A549 (cell line): ENCODE results near the gene GTPBP1. TPM values are rescaled to one million over a fixed set of nuclear protein-coding genes. Genes with fewer than 3 reads are reported as not detected.

ENCODE experiments used
- ATAC-seq, 2 experiments: fragments of 200-7000 bp in 1 of 2; fragments of >200 bp in 1 of 2; cut with Nextera tagmentation in 1 of 2; cut with Tn5 transposase in 1 of 2; 3 replicates each; pipeline versions ENCODE4 v1.8.0 to v1.9.1; 2018 to 2020; ENCODE audit warnings: mild to moderate bottlenecking in 1 of 2, moderate library complexity in 1 of 2
- CTCF ChIA-PET: fragments of 300-600 bp; sonication (Branson Sonifier 250); formaldehyde crosslinking; extraction: SDS; loops from one replicate; lab custom pipeline; 2021; ENCODE audit warnings: antibody characterized with exemption, inconsistent platforms; lab: Yijun Ruan, JAX
- POLR2A ChIA-PET: fragments of 350-600 bp; formaldehyde crosslinking; extraction: SDS; loops from one replicate; lab custom pipeline; 2021; ENCODE audit warnings: antibody characterized with exemption, inconsistent platforms; lab: Yijun Ruan, JAX
- DNase-seq, 2 experiments: peaks; one replicate each; pipeline versions ENCODE4 v3.0.0 to v3.0.0-alpha.2; 2011 to 2016; ENCODE audit warnings: low read depth in 1 of 2, low spot score in 1 of 2
- FAIRE-seq: peaks from 2 replicates; lab custom pipeline; 2011; peaks lifted over from hg19 to GRCh38; lab: Jason Lieb, UNC
- H3K27ac ChIP-seq, 2 experiments: fragments of >200 bp; sonication (Bioruptor Twin); formaldehyde crosslinking; 3 replicates each; pipeline ENCODE4 v1.5.1; 2016 to 2017
- H3K4me1 ChIP-seq: fragments of >200 bp; sonication (Bioruptor Twin); formaldehyde crosslinking; 3 replicates; pipeline ENCODE4 v1.6.1; 2016
- H3K4me2 ChIP-seq: fragments of >200 bp; sonication (Bioruptor Twin); formaldehyde crosslinking; 3 replicates; pipeline ENCODE4 v1.6.1; 2016
- H3K4me3 ChIP-seq: fragments of >200 bp; sonication (Bioruptor Twin); formaldehyde crosslinking; 3 replicates; pipeline ENCODE4 v1.5.1; 2016
- H3K9me3 ChIP-seq: fragments of >200 bp; sonication (Bioruptor Twin); formaldehyde crosslinking; 3 replicates; pipeline ENCODE4 v1.6.1; 2016
- CEBPB ChIP-seq, 2 experiments: fragments of >200 bp in 1 of 2; sonication (Bioruptor Twin) in 1 of 2; formaldehyde crosslinking in 1 of 2; IDR thresholded peaks; 2 replicates each; pipeline ENCODE4 v1.6.1; 2012 to 2016
- CHD4 ChIP-seq: fragments of 200-600 bp; sonication (generic); IDR thresholded peaks from 2 replicates; pipeline ENCODE4 v1.6.1; 2016; ENCODE audit warnings: antibody characterized with exemption, mild to moderate bottlenecking, borderline replicate concordance
- EHF ChIP-seq: fragments of 250-450 bp; sonication (Bioruptor Pico); IDR thresholded peaks from 2 replicates; pipeline ENCODE4 v1.5.0; 2020; ENCODE audit warnings: mild to moderate bottlenecking
- FOSL2 ChIP-seq, 2 experiments: fragments of 450-650 bp in 1 of 2; fragments of >200 bp in 1 of 2; sonication (Bioruptor Twin) in 1 of 2; formaldehyde crosslinking; IDR thresholded peaks; 2 replicates each; pipeline versions ENCODE4 v1.5.0 to v1.6.1; 2016 to 2020; ENCODE audit warnings: mild to moderate bottlenecking in 1 of 2, moderate library complexity in 1 of 2
- FOXS1 ChIP-seq: fragments of 250-450 bp; sonication (Bioruptor Pico); IDR thresholded peaks from 2 replicates; pipeline ENCODE4 v1.5.0; 2020; ENCODE audit warnings: mild to moderate bottlenecking, moderate library complexity
- GATA3 ChIP-seq: IDR thresholded peaks from 2 replicates; pipeline ENCODE4 v1.6.1; 2012; ENCODE audit warnings: borderline replicate concordance
- HDAC2 ChIP-seq: fragments of 200-600 bp; sonication (generic); IDR thresholded peaks from 2 replicates; pipeline ENCODE4 v1.6.1; 2016
- HOXB13 ChIP-seq: fragments of 250-450 bp; sonication (Bioruptor Pico); IDR thresholded peaks from 2 replicates; pipeline ENCODE4 v1.5.0; 2020; ENCODE audit warnings: low read depth, mild to moderate bottlenecking, moderate library complexity
- KDM1A ChIP-seq: fragments of 200-600 bp; sonication (generic); IDR thresholded peaks from 2 replicates; pipeline ENCODE4 v1.6.1; 2016; ENCODE audit warnings: low read depth, mild to moderate bottlenecking
- NPAS2 ChIP-seq: fragments of 250-450 bp; sonication (Bioruptor Pico); IDR thresholded peaks from 2 replicates; pipeline ENCODE4 v1.8.0; 2022; ENCODE audit warnings: mild to moderate bottlenecking, moderate library complexity, borderline replicate concordance
- RNF2 ChIP-seq: fragments of 200-600 bp; sonication (generic); IDR thresholded peaks from 2 replicates; pipeline ENCODE4 v1.6.1; 2016; ENCODE audit warnings: low read depth, mild to moderate bottlenecking, antibody characterized with exemption, moderate library complexity, borderline replicate concordance
- SREBF2 ChIP-seq: fragments of 450-650 bp; IDR thresholded peaks from 2 replicates; pipeline ENCODE4 v1.6.1; 2014; ENCODE audit warnings: mild to moderate bottlenecking, moderate library complexity
- TFCP2L1 ChIP-seq: fragments of 250-450 bp; sonication (Bioruptor Pico); IDR thresholded peaks from 2 replicates; pipeline ENCODE4 v1.5.0; 2021; ENCODE audit warnings: mild to moderate bottlenecking
- ZSCAN20 ChIP-seq: fragments of 250-450 bp; sonication (Bioruptor Pico); IDR thresholded peaks from 2 replicates; pipeline ENCODE4 v1.8.0; 2022; ENCODE audit warnings: mild to moderate bottlenecking, moderate library complexity
- WGBS: methylation state at CpG from one replicate; pipeline ENCODE4 v1.1.6; 2017; ENCODE audit errors: missing lambda C conversion rate; 5-methylcytosine and 5-hydroxymethylcytosine counted together
- polyA plus RNA-seq, 4 experiments: library from polyadenylated mRNA; depleted of rRNA in 3 of 4; stranded (reverse); fragments of >200 nt; fragmentation: RNase III in 1 of 4; extraction: RNeasy Plus Mini Kit Qiagen cat#74134 plus additional on column Dnase treatment in 1 of 4; gene quantifications; 2 replicates in 3 of 4; 3 replicates in 1 of 4; pipeline ENCODE4 v1.2.3, GENCODE V29; 2011 to 2017
- TF ChIP-seq, protein P1 (sequence below): IDR thresholded peaks from 2 replicates; pipeline ENCODE4 v1.6.1; 2012; ENCODE audit warnings: low read depth, borderline replicate concordance
- TF ChIP-seq, protein P2 (sequence below): fragments of >200 bp; sonication (Bioruptor Twin); formaldehyde crosslinking; IDR thresholded peaks from 3 replicates; pipeline ENCODE4 v1.5.1; 2016
- TF ChIP-seq, protein P3 (sequence below): fragments of >200 bp; sonication (Bioruptor Twin); formaldehyde crosslinking; IDR thresholded peaks from 3 replicates; pipeline ENCODE4 v1.6.1; 2016
- TF ChIP-seq, protein P4 (sequence below): fragments of 150-350 bp; IDR thresholded peaks from 2 replicates; pipeline ENCODE4 v1.6.1; 2014; ENCODE audit warnings: low read depth, mild to moderate bottlenecking, low read length
- TF ChIP-seq, protein P5 (sequence below): fragments of 450-650 bp; IDR thresholded peaks from 2 replicates; pipeline ENCODE4 v1.6.1; 2014; ENCODE audit warnings: antibody characterized with exemption
- TF ChIP-seq, protein P6 (sequence below): fragments of 250-450 bp; sonication (Bioruptor Pico); IDR thresholded peaks from 2 replicates; pipeline ENCODE4 v1.5.0; 2020; ENCODE audit warnings: low read depth, mild to moderate bottlenecking, moderate library complexity

The GTPBP1 gene
- polyA plus RNA-seq, 2 of the 4 experiments (the other 2 are of a cell fraction), result 9.0 to 15.1 TPM

DNA sequence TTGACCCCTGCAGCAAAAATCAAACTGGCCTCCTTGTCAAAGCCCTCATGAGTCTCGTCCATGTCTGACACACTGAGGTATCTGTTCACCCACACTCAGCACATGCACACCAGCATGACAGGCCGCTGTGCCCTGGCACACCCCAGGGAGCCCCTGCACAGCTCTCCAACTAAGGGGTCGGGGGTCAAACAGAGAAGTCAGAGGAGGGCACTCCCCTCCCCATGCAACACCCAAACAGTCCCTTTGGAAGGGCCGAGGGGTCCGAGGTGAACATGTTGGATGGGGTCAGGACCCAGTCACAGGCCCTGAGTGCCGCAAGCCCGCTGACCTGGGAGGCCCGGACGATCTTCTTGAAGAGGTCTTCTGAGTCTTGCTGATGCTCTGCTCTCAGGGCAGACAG is 35.4 kb downstream of the GTPBP1 start (continued):
- TF ChIP-seq FOSL2 (IDR thresholded peaks at IDR 0.05) (no peak), FOSL2 (CRISPR knock-in tag; IDR thresholded peaks at IDR 0.05) (no peak), EHF (CRISPR knock-in tag) (no peak), NPAS2 (CRISPR knock-in tag) (no peak), HDAC2 (no peak), TFCP2L1 (CRISPR knock-in tag) (no peak), RNF2 (no peak)
- TF ChIP-seq, protein P1, sequence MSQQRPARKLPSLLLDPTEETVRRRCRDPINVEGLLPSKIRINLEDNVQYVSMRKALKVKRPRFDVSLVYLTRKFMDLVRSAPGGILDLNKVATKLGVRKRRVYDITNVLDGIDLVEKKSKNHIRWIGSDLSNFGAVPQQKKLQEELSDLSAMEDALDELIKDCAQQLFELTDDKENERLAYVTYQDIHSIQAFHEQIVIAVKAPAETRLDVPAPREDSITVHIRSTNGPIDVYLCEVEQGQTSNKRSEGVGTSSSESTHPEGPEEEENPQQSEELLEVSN, result no peak
- TF ChIP-seq, all 56 proteins: peak for 0

DNA sequence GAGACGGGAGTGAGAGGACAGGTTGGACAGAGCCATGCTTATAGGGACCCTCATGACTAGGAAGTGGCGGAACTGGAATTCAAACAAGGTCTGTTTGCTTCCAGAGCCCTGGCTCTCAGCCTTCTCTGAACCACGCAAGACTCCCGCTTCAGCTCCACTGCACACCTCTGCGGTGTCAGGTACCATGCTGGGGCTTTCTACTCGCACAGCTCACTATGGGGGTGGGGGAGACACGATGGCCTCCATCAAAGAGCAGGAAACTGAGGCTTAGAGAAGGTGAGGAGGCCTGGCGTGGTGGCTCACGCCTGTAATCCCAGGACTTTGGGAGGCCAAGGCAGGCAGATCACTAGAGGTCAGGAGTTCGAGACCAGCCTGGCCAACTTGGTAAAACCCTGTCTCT is 35.8 kb downstream of the GTPBP1 start:
- ChIA-PET CTCF (interaction anchor here (1.1 to 3.1 kb wide), 4 partner anchors 9 to 25 kb away, joined by 3 to 10 read pairs (median 9); no protein-coding TSS in a partner anchor), POLR2A (interaction anchor here (0.6 kb wide), 1 partner anchor 450 kb away, joined by 12 read pairs; no protein-coding TSS in a partner anchor)
- FAIRE-seq (no peak), ATAC-seq (no peak), DNase-seq (no peak)
- Histone ChIP-seq H3K9me3 (no peaks in the 10 kb centered on the region), H3K4me2 (no peak overlapping the region), H3K27ac (no peak overlapping the region), H3K4me1 (no peaks in the 10 kb centered on the region), H3K4me3 (no peak overlapping the region)
- WGBS, result 98% methylated on average over 6 of the region's 10 CpGs
- TF ChIP-seq CHD4 (no peak), KDM1A (no peak), RNF2 (no peak), FOXS1 (CRISPR knock-in tag) (no peak), ZSCAN20 (CRISPR knock-in tag) (no peak), CEBPB (IDR thresholded peaks at IDR 0.05) (no peak), SREBF2 (no peak), TFCP2L1 (CRISPR knock-in tag) (no peak), GATA3 (no peak)
- TF ChIP-seq, protein P2, sequence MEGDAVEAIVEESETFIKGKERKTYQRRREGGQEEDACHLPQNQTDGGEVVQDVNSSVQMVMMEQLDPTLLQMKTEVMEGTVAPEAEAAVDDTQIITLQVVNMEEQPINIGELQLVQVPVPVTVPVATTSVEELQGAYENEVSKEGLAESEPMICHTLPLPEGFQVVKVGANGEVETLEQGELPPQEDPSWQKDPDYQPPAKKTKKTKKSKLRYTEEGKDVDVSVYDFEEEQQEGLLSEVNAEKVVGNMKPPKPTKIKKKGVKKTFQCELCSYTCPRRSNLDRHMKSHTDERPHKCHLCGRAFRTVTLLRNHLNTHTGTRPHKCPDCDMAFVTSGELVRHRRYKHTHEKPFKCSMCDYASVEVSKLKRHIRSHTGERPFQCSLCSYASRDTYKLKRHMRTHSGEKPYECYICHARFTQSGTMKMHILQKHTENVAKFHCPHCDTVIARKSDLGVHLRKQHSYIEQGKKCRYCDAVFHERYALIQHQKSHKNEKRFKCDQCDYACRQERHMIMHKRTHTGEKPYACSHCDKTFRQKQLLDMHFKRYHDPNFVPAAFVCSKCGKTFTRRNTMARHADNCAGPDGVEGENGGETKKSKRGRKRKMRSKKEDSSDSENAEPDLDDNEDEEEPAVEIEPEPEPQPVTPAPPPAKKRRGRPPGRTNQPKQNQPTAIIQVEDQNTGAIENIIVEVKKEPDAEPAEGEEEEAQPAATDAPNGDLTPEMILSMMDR, result no peak
- TF ChIP-seq, protein P3, sequence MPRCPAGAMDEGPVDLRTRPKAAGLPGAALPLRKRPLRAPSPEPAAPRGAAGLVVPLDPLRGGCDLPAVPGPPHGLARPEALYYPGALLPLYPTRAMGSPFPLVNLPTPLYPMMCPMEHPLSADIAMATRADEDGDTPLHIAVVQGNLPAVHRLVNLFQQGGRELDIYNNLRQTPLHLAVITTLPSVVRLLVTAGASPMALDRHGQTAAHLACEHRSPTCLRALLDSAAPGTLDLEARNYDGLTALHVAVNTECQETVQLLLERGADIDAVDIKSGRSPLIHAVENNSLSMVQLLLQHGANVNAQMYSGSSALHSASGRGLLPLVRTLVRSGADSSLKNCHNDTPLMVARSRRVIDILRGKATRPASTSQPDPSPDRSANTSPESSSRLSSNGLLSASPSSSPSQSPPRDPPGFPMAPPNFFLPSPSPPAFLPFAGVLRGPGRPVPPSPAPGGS, result no peak
- TF ChIP-seq, protein P4, sequence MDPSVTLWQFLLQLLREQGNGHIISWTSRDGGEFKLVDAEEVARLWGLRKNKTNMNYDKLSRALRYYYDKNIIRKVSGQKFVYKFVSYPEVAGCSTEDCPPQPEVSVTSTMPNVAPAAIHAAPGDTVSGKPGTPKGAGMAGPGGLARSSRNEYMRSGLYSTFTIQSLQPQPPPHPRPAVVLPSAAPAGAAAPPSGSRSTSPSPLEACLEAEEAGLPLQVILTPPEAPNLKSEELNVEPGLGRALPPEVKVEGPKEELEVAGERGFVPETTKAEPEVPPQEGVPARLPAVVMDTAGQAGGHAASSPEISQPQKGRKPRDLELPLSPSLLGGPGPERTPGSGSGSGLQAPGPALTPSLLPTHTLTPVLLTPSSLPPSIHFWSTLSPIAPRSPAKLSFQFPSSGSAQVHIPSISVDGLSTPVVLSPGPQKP, result no peak

DNA sequence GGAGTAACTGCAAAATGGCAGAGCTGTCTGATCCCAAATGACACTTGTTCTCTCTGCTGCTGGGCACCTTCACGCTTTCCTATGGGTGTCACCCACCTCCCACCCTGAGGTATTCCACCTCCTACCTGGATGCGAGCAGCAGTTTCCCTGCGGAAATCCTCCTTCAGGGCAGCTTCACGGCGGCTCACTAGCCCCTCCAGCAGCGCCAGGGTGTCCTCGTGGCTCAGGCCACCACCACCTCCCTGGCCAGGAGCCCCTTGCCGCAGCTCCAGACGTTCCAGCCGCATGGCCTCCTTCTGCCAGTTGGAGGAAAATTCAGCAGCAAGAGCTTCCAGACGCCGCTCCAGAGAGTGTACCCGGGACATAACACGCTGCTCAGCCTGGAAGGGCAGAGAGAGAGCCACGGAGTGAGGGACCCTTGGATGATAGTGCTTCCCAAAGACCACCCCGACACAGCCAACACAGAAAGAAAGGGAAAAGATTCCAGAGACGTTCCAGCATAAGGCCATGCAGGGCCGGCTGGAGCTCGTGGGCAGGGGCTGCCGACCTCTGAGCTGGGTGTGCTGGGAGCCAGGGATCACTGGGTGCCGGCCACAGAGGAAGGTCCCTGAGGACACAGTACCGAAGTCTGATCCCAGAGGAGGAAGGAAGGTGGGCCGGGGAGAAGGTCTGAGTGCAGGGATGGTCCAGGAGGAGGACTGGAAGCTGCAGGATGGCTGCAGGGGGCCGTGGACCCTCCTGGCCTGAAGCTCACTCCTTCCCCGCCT is 36.6 kb downstream of the GTPBP1 start:
- Histone ChIP-seq H3K9me3 (no peaks in the 10 kb centered on the region), H3K4me3 (no peak overlapping the region), H3K4me2 (no peak overlapping the region), H3K4me1 (no peaks in the 10 kb centered on the region), H3K27ac (no peak overlapping the region)
- TF ChIP-seq, protein P5, sequence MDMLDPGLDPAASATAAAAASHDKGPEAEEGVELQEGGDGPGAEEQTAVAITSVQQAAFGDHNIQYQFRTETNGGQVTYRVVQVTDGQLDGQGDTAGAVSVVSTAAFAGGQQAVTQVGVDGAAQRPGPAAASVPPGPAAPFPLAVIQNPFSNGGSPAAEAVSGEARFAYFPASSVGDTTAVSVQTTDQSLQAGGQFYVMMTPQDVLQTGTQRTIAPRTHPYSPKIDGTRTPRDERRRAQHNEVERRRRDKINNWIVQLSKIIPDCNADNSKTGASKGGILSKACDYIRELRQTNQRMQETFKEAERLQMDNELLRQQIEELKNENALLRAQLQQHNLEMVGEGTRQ, result no peak
- TF ChIP-seq NPAS2 (CRISPR knock-in tag) (no peak), HOXB13 (CRISPR knock-in tag) (no peak), TFCP2L1 (CRISPR knock-in tag) (no peak), GATA3 (no peak)
- TF ChIP-seq, protein P6, sequence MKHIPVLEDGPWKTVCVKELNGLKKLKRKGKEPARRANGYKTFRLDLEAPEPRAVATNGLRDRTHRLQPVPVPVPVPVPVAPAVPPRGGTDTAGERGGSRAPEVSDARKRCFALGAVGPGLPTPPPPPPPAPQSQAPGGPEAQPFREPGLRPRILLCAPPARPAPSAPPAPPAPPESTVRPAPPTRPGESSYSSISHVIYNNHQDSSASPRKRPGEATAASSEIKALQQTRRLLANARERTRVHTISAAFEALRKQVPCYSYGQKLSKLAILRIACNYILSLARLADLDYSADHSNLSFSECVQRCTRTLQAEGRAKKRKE (CRISPR knock-in tag), result no peak
- DNase-seq (no peak), FAIRE-seq (no peak), ATAC-seq (no peak)
- WGBS, result 93% methylated on average over 15 of the region's 25 CpGs
- ChIA-PET POLR2A (no interaction called here), CTCF (interaction anchor here (0.7 to 2.5 kb wide), 6 partner anchors 9 to 126 kb away, joined by 3 to 10 read pairs (median 4); no protein-coding TSS in a partner anchor)
